HepG2 (cell line): ENCODE measurements around the gene PCSK5. TPM values are rescaled to one million over a fixed set of nuclear protein-coding genes. Genes with fewer than 3 reads are reported as not detected.

Experiments used
- ATAC-seq: fragments of 200-7000 bp; cut with Tn5 transposase; 3 replicates; pipeline ENCODE4 v1.9.1; 2020; ENCODE audit warnings: mild to moderate bottlenecking, moderate library complexity
- BruUV-seq: library from RNA; stranded (reverse); fragments of 400-500 nt; replicated peaks from 2 replicates; lab custom pipeline; 2021; lab: Mats Ljungman, UMichigan
- CTCF ChIA-PET: fragments of 300-600 bp; formaldehyde crosslinking; extraction: SDS; loops from one replicate; lab custom pipeline; 2021; ENCODE audit warnings: low total read pairs, inconsistent platforms, low intra/inter-chr PET ratio; lab: Yijun Ruan, JAX
- POLR2A ChIA-PET: fragments of 350-600 bp; sonication (Branson Sonifier 250); formaldehyde crosslinking; loops from one replicate; lab custom pipeline; 2020; ENCODE audit warnings: antibody characterized with exemption, inconsistent platforms; lab: Yijun Ruan, JAX
- DNase-seq: peaks from one replicate; pipeline ENCODE4 v3.0.0-alpha.2; 2015; ENCODE audit warnings: low spot score
- FAIRE-seq: peaks from 3 replicates; lab custom pipeline; 2011; peaks lifted over from hg19 to GRCh38; lab: Jason Lieb, UNC
- H2AFZ ChIP-seq: one replicate; pipeline ENCODE4 v1.6.1; 2011; ENCODE audit warnings: low read length, inconsistent platforms
- H3K27ac ChIP-seq: fragments of 300-600 bp; 3 replicates; pipeline ENCODE4 v1.8.0; 2011; ENCODE audit warnings: mixed run types, mild to moderate bottlenecking, mixed read lengths, low read length, inconsistent platforms; ENCODE audit not compliant: insufficient read depth; ENCODE audit errors: extremely low read length
- H3K27me3 ChIP-seq, 2 experiments: fragments of 200-600 bp in 1 of 2; 2 replicates in 1 of 2; 3 replicates in 1 of 2; pipeline versions ENCODE4 v1.6.0 to v1.8.0; 2011; ENCODE audit warnings: low read length in 2 of 2, mild to moderate bottlenecking in 2 of 2, moderate library complexity in 2 of 2, inconsistent platforms in 1 of 2; ENCODE audit not compliant: insufficient read depth in 2 of 2, control insufficient read depth in 1 of 2
- H3K36me3 ChIP-seq, 2 experiments: fragments of 200-600 bp in 1 of 2; replicated peaks in 1 of 2; 2 replicates in 1 of 2; 3 replicates in 1 of 2; pipeline versions ENCODE4 v1.5.1 to v1.8.0; 2011; ENCODE audit warnings: low read length in 2 of 2, inconsistent platforms in 1 of 2; ENCODE audit not compliant: insufficient read depth in 2 of 2, control insufficient read depth in 1 of 2
- H3K4me1 ChIP-seq: 2 replicates; pipeline ENCODE4 v1.5.1; 2012; ENCODE audit warnings: low read length, inconsistent platforms; ENCODE audit not compliant: insufficient read depth
- H3K4me2 ChIP-seq: 2 replicates; pipeline ENCODE4 v1.6.0; 2011; ENCODE audit warnings: low read depth, low read length, inconsistent platforms
- H3K4me3 ChIP-seq, 3 experiments: fragments of 200-600 bp in 1 of 3; sonication (generic), shearing (Covaris generic) in 1 of 3; replicated peaks in 1 of 3; 2 replicates each; pipeline ENCODE4 v1.5.1; 2011 to 2016; ENCODE audit warnings: low read length in 3 of 3, inconsistent platforms in 2 of 3, low read depth in 2 of 3, mild to moderate bottlenecking in 2 of 3, control low read depth in 1 of 3, mixed read lengths in 1 of 3; ENCODE audit not compliant: insufficient read depth in 1 of 3
- H3K79me2 ChIP-seq: one replicate; pipeline ENCODE4 v1.6.1; 2011; ENCODE audit warnings: low read length, inconsistent platforms; ENCODE audit not compliant: insufficient read depth
- H3K9ac ChIP-seq: 2 replicates; pipeline ENCODE4 v1.6.0; 2011; ENCODE audit warnings: mild to moderate bottlenecking, low read depth, low read length, inconsistent platforms; ENCODE audit not compliant: insufficient read depth
- H3K9me3 ChIP-seq: 2 replicates; pipeline ENCODE4 v1.5.1; 2012; ENCODE audit warnings: mild to moderate bottlenecking, low read length
- H4K20me1 ChIP-seq: 2 replicates; pipeline ENCODE4 v1.6.0; 2011; ENCODE audit warnings: inconsistent platforms, mild to moderate bottlenecking, low read length, moderate library complexity; ENCODE audit not compliant: insufficient read depth
- CENPX ChIP-seq: sonication (generic); formaldehyde crosslinking; IDR thresholded peaks from 2 replicates; pipeline ENCODE4 v1.9.0; 2021; ENCODE audit warnings: mild to moderate bottlenecking, missing genetic modification reagents, moderate library complexity
- ERF ChIP-seq: IDR thresholded peaks from 2 replicates; pipeline ENCODE4 v1.6.1; 2018; ENCODE audit warnings: missing biosample characterization, missing genetic modification reagents
- FOXK2 ChIP-seq: fragments of 450-650 bp; IDR thresholded peaks from 2 replicates; pipeline ENCODE4 v1.6.1; 2016
- GTF2F1 ChIP-seq: fragments of 150-350 bp; IDR thresholded peaks from 2 replicates; pipeline ENCODE4 v1.6.1; 2014; ENCODE audit warnings: low read length
- HNRNPL ChIP-seq: fragments of 200-400 bp; formaldehyde crosslinking; IDR thresholded peaks from 2 replicates; pipeline ENCODE4 v1.6.1; 2017; ENCODE audit warnings: mild to moderate bottlenecking, low read depth, low read length
- RFXAP ChIP-seq: sonication (generic); formaldehyde crosslinking; IDR thresholded peaks from 2 replicates; pipeline ENCODE4 v1.4.0; 2020; ENCODE audit warnings: missing genetic modification reagents, borderline replicate concordance
- ZNF253 ChIP-seq: sonication (generic); formaldehyde crosslinking; IDR thresholded peaks from 2 replicates; pipeline ENCODE4 v1.8.0; 2022; ENCODE audit warnings: mild to moderate bottlenecking, missing genetic modification reagents, borderline replicate concordance
- ZNF264 ChIP-seq: sonication (generic); formaldehyde crosslinking; IDR thresholded peaks from 2 replicates; pipeline ENCODE4 v1.4.0; 2020; ENCODE audit warnings: missing genetic modification reagents
- ZNF414 ChIP-seq: sonication (generic); formaldehyde crosslinking; IDR thresholded peaks from 2 replicates; pipeline ENCODE4 v1.5.0; 2020; ENCODE audit warnings: missing genetic modification reagents
- ZNF552 ChIP-seq: sonication (generic); formaldehyde crosslinking; IDR thresholded peaks from 2 replicates; pipeline ENCODE4 v1.9.0; 2022; ENCODE audit warnings: missing genetic modification reagents, mild to moderate bottlenecking, borderline replicate concordance
- ZNF644 ChIP-seq: IDR thresholded peaks from 2 replicates; pipeline ENCODE4 v1.6.1; 2016; ENCODE audit warnings: low read depth
- ZNF747 ChIP-seq: sonication (generic); formaldehyde crosslinking; IDR thresholded peaks from 2 replicates; pipeline ENCODE4 v1.8.1; 2023; ENCODE audit warnings: missing genetic modification reagents, mild to moderate bottlenecking, borderline replicate concordance
- WGBS: methylation state at CpG from one replicate; pipeline ENCODE4 v1.1.6; 2017; ENCODE audit warnings: low lambda C conversion rate; 5-methylcytosine and 5-hydroxymethylcytosine counted together
- in situ Hi-C: cut with HindIII; loops from 2 replicates; pipeline ENCODE4 v1.10.0; 2017; ENCODE audit warnings: low pct_unique_long_range_greater_than_20kb; ENCODE audit not compliant: extremely low pct_ligation_motif_present
- intact Hi-C: fragments of 100-400 bp; cut with micrococcal nuclease; formaldehyde crosslinking; loops from one replicate; pipeline ENCODE4 v1.10.0; 2022; ENCODE audit not compliant: unreplicated experiment
- polyA plus RNA-seq, 8 experiments: library from polyadenylated mRNA; depleted of rRNA in 3 of 8; stranded (reverse) in 7 of 8; unstranded in 1 of 8; fragments of >200 nt; fragmentation: Illumina TruSeq in 4 of 8; extraction: Trizol in 4 of 8; gene quantifications; 2 replicates each; pipeline versions ENCODE4 v1.2.1 to v1.2.3, GENCODE V29; 2011 to 2016; ENCODE audit warnings: low read depth in 4 of 8, missing spikeins in 1 of 8, mixed read lengths in 1 of 8; ENCODE audit not compliant: insufficient read depth in 1 of 8
- total RNA-seq, 5 experiments: library from RNA; depleted of rRNA; stranded (reverse); fragments of >200 nt; fragmentation: Illumina TruSeq; extraction: Trizol; gene quantifications; 2 replicates each; pipeline ENCODE4 v1.2.3, GENCODE V29; 2016; ENCODE audit warnings: low read depth in 1 of 5

Gene PCSK5
- total and polyA plus RNA-seq, 2 of the 13 experiments (the other 11 are each of a cell fraction or from before 2014, with no cell fraction given), result 0.55 to 0.66 TPM

GRCh38 chr9:76200745-76201144, 310.3 kb downstream of the PCSK5 start:
- ATAC-seq, result no peak
- Histone ChIP-seq H3K4me2 (no peak overlapping the region), H3K79me2 (no peaks in the 10 kb centered on the region)
- intact Hi-C loops, result no loop called here
- 94% methylated on average over 2 of the region's 4 CpGs for WGBS
- TF ChIP-seq ZNF253 (CRISPR knock-in tag) (no peak), RFXAP (CRISPR knock-in tag) (no peak), ZNF414 (CRISPR knock-in tag) (no peak), ZNF644 (CRISPR knock-in tag) (no peak), ZNF552 (CRISPR knock-in tag) (no peak), CENPX (CRISPR knock-in tag) (no peak), ERF (CRISPR knock-in tag) (no peak), ZNF747 (CRISPR knock-in tag) (no peak), FOXK2 (no peak), GTF2F1 (no peak), ZNF264 (no peak), HNRNPL (no peak)
- TF ChIP-seq, all 625 proteins: peak for 0
- no peaks in the 10 kb centered on the region for H3K27me3 ChIP-seq
- no peak overlapping the region for H3K27ac ChIP-seq
- H3K36me3 ChIP-seq, result no peaks in the 10 kb centered on the region
- H3K9me3 ChIP-seq, result no peaks in the 10 kb centered on the region
- no peak overlapping the region for H2AFZ ChIP-seq
- no peak overlapping the region for H3K9ac ChIP-seq
- FAIRE-seq (no peak), DNase-seq (no peak)
- H3K4me3 ChIP-seq, result no peak overlapping the region
- H4K20me1 ChIP-seq, result no peaks in the 10 kb centered on the region
- in situ Hi-C loops, result no loop called here
- ChIA-PET CTCF (no interaction called here), POLR2A (no interaction called here)
- BruUV-seq, result no TSS peak
- no peaks in the 10 kb centered on the region for H3K4me1 ChIP-seq
